NOMO-1 (cell line): ENCODE measurements around the gene ITGA11.

ENCODE experiments used
- DNase-seq, 2 experiments: peaks; one replicate each; lab custom pipeline; 2025; ENCODE audit not compliant: unreplicated experiment in 2 of 2; lab: John Stamatoyannopoulos, UW

The ITGA11 gene

DNA sequence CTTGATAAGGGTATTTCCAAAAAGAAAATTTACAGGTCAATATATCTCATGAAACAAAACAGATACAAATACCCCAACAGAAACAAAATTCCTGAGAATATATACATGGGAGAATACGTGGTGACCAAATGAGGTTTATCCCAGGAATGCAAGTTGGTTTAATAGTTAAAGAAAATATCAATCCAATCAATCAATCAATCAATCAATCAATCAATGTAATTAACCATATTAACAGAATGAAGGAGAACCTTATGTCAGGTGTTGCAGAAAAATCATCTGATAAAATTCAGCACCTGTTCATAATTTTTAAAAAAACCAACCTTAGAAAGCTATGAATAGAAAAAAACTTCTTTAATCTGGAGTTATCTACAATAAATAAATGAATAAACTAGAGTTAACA, 35.9 kb downstream of the ITGA11 start:
- no peak for DNase-seq

DNA sequence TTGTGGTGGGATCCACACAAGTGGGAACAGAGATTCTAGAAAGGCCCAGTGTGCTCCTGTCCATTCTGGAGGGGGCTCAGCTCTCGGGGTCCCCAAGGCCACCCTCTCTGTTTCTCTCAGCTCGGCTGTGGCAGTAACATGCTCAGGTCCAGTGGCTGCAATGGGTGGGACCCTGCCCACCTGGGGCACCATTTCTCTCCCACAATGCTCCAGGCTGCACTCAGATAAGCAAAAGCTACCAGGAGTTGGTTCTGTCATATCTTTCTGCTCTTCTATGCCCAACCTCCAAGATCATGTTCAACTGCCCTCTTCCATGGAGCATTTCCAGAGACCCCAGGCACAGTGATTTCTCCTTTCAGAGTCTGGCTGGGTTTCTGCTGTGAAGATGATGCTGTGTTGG, 40.8 kb downstream of the ITGA11 start:
- no peak for DNase-seq

GRCh38 chr15:68389936-68390817, 41.8 kb downstream of the ITGA11 start:
- DNase-seq: peak; percentile 70 to 90

DNA sequence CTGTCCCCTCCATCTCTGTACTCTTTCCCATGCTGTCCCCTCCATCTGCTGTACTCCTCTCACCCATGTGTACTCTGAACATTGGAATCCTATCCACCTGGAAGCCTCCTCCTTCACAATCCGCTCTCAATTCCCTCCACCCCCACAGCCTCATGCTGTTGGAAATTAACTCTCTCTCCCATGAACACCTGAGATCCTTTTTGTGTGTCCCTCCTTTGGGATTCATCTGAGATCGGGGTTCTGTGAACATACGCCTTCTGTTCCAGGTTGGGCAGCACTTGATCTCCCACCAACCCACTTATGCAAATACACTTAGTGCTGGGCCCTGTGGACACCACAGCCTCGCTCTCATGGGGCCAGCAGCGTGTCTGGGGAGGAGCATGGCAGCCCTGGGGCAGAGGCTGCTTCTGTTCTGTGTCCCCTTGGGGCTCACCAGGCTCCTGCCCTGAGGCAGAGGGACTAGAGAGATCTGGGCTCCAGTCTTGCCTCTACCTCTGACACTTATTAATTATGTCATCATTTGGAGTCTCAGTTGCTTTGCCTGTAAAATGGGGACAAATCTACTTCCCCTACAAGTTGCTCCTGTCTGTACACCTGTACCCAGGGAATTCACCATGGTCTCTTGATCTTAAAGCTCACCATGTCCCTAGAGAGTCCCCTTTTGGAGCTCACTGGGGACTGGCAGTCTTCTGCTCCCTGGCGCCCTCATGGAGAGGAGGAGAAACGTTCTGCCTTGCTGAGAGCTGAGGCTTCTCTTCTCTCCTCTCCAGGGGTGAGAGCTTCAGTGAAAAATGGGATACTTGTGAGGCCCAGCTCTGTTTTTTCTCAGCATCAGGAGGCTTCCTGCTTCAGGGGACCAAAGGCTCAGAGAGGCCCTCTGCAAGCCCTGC, 42.7 kb downstream of the ITGA11 start:
- no peak for DNase-seq

- DNase-seq: no peak
Observed at GRCh38 chr15:68387381-68388143, 44.4 kb downstream of the ITGA11 start.

DNA sequence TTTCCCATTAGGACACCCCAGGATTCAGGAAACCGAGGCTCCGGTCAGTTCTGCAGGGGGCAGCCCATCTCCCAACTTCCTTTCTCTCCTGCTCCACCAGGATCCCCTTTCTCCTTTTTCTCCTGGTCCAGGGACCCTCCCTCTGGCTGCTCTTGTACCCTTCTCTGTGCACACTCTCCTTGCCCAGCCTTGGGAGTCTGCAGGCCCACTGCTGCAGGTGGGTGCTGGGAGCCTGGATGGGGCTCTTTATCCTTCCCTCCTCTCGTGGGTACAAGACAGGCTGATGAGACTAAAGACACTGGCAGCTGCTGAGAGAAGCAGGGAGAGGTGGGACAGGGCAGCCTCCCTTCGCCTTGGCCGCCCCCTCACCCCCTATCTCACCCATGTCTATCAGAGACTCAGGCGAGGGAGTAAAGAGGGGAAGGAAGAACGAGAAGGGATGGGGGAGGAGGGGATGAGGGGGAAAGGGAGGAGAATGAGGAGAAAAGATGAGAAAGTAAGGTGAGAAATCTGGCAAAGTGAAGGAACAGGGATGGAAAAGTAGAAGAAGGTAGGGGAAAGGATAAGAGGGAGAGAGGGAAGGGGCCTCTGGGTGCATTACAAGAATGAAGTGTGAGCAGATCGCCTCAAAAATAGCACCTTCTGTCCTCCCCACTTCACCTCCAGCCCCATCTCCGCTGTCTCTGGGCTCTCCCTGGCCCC, 45.2 kb downstream of the ITGA11 start:
- DNase-seq: no peak

- DNase-seq: no peak
Observed at GRCh38 chr15:68385671-68386586, 46.0 kb downstream of the ITGA11 start.

DNA sequence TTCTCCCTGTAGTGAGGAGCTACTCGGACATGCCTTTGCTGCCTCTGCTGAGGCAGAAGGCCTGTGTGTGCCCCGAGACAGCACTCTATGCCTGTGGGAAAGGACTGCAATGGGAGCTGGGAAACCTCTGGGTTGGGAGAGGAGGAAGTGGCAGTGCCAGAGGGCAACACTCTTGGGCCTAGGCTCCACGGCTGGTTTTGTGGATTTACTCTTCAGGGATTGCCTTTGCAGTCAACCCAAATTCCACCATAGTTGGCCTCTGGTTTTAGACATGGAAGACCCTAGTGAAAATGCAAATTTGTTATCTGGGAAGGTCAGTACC, 46.8 kb downstream of the ITGA11 start:
- DNase-seq: no peak

DNA sequence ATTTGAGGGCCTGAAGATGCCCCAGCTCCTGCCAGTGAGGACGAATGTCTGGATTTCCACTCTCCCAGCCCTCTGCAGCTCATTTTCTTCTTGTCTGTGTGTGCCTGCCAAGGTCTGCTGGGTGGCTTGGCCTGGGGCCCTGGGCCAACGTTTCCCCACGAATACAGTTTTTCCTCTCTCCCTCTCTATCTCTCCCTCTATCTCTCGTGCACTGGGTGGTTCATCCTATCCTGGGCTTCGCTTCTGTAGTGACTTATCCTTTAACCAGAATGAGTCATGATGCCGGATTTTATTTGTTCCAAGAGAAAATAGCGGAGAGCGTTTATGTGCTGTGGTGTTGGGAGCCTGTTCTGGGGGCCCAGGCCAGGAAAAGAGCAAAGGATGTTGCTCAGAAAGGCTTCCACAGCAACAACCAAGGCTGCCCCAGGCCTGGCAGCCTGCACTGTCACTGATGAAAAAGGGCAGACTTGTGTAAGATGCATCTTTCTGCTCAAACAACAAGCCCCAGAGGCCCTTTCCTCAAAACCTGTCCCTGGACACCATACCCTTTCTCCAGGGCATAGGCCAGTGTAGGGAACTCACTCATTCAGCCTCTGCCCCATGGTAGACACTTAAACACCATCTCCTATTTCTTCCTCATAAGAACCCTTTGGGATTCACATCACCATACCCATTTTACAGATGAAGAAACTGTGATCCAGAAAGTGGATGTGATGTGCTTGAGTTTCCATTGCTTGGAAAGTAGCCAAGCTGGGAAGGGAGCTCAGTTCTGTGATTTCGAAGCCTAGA, 47.3 kb downstream of the ITGA11 start:
- no peak for DNase-seq

DNA sequence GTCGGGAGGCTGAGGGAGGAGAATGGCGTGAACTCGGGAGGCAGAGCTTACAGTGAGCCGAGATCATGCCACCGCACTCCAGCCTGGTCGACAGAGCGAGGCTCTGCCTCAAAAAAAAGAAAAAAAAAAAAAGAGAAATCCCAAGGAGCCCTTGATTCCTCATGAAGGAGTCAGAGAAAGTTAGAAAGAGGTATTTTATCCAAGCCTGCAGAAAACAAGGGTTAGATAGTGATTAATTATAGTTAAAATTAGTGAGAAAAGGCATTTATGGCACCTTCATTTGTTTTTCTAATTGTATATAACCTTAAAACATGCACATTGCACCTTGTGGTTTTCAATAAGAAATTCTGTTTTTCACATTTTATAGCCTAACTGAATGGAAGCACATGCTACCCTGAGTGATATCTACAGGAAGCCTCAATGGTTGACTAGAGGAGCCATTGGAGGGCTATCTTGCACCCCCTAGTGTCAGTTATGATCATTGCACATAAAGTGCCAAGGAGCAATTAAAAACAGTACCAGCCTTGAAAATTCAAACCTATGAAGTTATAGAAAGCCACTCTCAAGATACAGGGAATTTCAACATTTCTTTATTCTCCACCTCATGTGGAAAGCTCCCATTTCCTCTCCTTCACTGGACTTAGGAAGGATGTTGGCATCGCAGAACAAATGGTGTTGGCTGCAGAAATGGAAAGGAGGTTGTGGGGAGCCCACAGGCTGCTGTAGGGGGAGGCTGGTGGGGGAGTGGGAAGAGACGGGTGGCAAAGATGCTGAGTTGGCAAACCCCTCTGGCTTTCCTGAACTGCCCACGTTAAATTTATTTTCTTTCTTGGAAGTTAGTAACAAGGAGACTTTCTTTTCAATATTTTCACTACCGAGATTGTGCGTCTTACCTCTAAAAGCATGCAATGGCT, 48.5 kb downstream of the ITGA11 start:
- peak in 1 of 2 experiments; percentile 55 for DNase-seq

- DNase-seq: no peak
Observed at GRCh38 chr15:68382286-68383007, 49.5 kb downstream of the ITGA11 start.

- DNase-seq: no peak
Observed at GRCh38 chr15:68380456-68380855, 51.5 kb downstream of the ITGA11 start.

- no peak for DNase-seq
Observed at GRCh38 chr15:68379759-68380290, 52.1 kb downstream of the ITGA11 start.

- no peak for DNase-seq
Observed at GRCh38 chr15:68379058-68379758, 52.8 kb downstream of the ITGA11 start.

DNA sequence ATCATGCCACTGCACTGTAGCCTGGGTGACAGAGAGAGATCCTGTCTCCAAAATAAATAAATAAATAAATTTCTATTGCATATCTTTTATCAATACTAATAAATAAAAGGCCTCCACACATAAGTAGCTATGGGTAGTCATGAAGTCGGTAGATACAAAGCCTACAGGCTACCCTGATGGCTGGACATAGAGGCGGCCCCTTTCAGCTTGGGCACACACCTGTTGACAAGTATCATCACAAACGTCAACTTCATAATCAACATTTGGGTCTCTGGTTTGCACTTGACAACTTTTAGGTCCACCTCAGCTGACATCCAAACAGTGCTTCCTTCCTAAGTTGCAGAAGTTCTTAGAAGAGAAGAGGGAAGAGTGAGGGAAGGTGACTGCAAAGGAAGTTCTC, 53.4 kb downstream of the ITGA11 start:
- DNase-seq: no peak

GRCh38 chr15:68377766-68378165, 54.2 kb downstream of the ITGA11 start:
- DNase-seq: no peak
